HepG2 (cell line): ENCODE data around the gene OR14A16. TPM values are rescaled to one million over a fixed set of nuclear protein-coding genes. Genes with fewer than 3 reads are reported as not detected.

Experiments
- ATAC-seq: fragments of 200-7000 bp; cut with Tn5 transposase; 3 replicates; pipeline ENCODE4 v1.9.1; 2020; ENCODE audit warnings: mild to moderate bottlenecking, moderate library complexity
- BruUV-seq: library from RNA; stranded (reverse); fragments of 400-500 nt; replicated peaks from 2 replicates; lab custom pipeline; 2021; lab: Mats Ljungman, UMichigan
- CTCF ChIA-PET: fragments of 300-600 bp; formaldehyde crosslinking; extraction: SDS; loops from one replicate; lab custom pipeline; 2021; ENCODE audit warnings: low total read pairs, inconsistent platforms, low intra/inter-chr PET ratio; lab: Yijun Ruan, JAX
- POLR2A ChIA-PET: fragments of 350-600 bp; sonication (Branson Sonifier 250); formaldehyde crosslinking; loops from one replicate; lab custom pipeline; 2020; ENCODE audit warnings: antibody characterized with exemption, inconsistent platforms; lab: Yijun Ruan, JAX
- DNase-seq: peaks from one replicate; pipeline ENCODE4 v3.0.0-alpha.2; 2015; ENCODE audit warnings: low spot score
- FAIRE-seq: peaks from 3 replicates; lab custom pipeline; 2011; peaks lifted over from hg19 to GRCh38; lab: Jason Lieb, UNC
- H2AFZ ChIP-seq: one replicate; pipeline ENCODE4 v1.6.1; 2011; ENCODE audit warnings: low read length, inconsistent platforms
- H3K27ac ChIP-seq: fragments of 300-600 bp; 3 replicates; pipeline ENCODE4 v1.8.0; 2011; ENCODE audit warnings: mixed run types, mild to moderate bottlenecking, mixed read lengths, low read length, inconsistent platforms; ENCODE audit not compliant: insufficient read depth; ENCODE audit errors: extremely low read length
- H3K27me3 ChIP-seq, 2 experiments: fragments of 200-600 bp in 1 of 2; 2 replicates in 1 of 2; 3 replicates in 1 of 2; pipeline versions ENCODE4 v1.6.0 to v1.8.0; 2011; ENCODE audit warnings: low read length in 2 of 2, mild to moderate bottlenecking in 2 of 2, moderate library complexity in 2 of 2, inconsistent platforms in 1 of 2; ENCODE audit not compliant: insufficient read depth in 2 of 2, control insufficient read depth in 1 of 2
- H3K36me3 ChIP-seq, 2 experiments: fragments of 200-600 bp in 1 of 2; replicated peaks in 1 of 2; 2 replicates in 1 of 2; 3 replicates in 1 of 2; pipeline versions ENCODE4 v1.5.1 to v1.8.0; 2011; ENCODE audit warnings: low read length in 2 of 2, inconsistent platforms in 1 of 2; ENCODE audit not compliant: insufficient read depth in 2 of 2, control insufficient read depth in 1 of 2
- H3K4me1 ChIP-seq: 2 replicates; pipeline ENCODE4 v1.5.1; 2012; ENCODE audit warnings: low read length, inconsistent platforms; ENCODE audit not compliant: insufficient read depth
- H3K4me2 ChIP-seq: 2 replicates; pipeline ENCODE4 v1.6.0; 2011; ENCODE audit warnings: low read depth, low read length, inconsistent platforms
- H3K4me3 ChIP-seq, 3 experiments: fragments of 200-600 bp in 1 of 3; sonication (generic), shearing (Covaris generic) in 1 of 3; replicated peaks in 1 of 3; 2 replicates each; pipeline ENCODE4 v1.5.1; 2011 to 2016; ENCODE audit warnings: low read length in 3 of 3, inconsistent platforms in 2 of 3, low read depth in 2 of 3, mild to moderate bottlenecking in 2 of 3, control low read depth in 1 of 3, mixed read lengths in 1 of 3; ENCODE audit not compliant: insufficient read depth in 1 of 3
- H3K79me2 ChIP-seq: one replicate; pipeline ENCODE4 v1.6.1; 2011; ENCODE audit warnings: low read length, inconsistent platforms; ENCODE audit not compliant: insufficient read depth
- H3K9ac ChIP-seq: 2 replicates; pipeline ENCODE4 v1.6.0; 2011; ENCODE audit warnings: mild to moderate bottlenecking, low read depth, low read length, inconsistent platforms; ENCODE audit not compliant: insufficient read depth
- H3K9me3 ChIP-seq: 2 replicates; pipeline ENCODE4 v1.5.1; 2012; ENCODE audit warnings: mild to moderate bottlenecking, low read length
- H4K20me1 ChIP-seq: 2 replicates; pipeline ENCODE4 v1.6.0; 2011; ENCODE audit warnings: inconsistent platforms, mild to moderate bottlenecking, low read length, moderate library complexity; ENCODE audit not compliant: insufficient read depth
- KDM1A ChIP-seq: IDR thresholded peaks from 2 replicates; pipeline ENCODE4 v1.6.1; 2016; ENCODE audit warnings: missing compliant biosample characterization
- MAFF ChIP-seq: IDR thresholded peaks from 2 replicates; pipeline ENCODE4 v1.6.1; 2011; ENCODE audit warnings: low read depth, low read length, improper control_type of control experiment
- MAFK ChIP-seq, 2 experiments: IDR thresholded peaks in 1 of 2; conservative IDR thresholded peaks in 1 of 2; 2 replicates each; pipeline ENCODE4 v1.6.1; 2011; ENCODE audit warnings: improper control_type of control experiment in 2 of 2, low read length in 2 of 2
- TRAFD1 ChIP-seq: sonication (generic); formaldehyde crosslinking; IDR thresholded peaks from 2 replicates; pipeline ENCODE4 v1.5.1; 2020; ENCODE audit warnings: missing genetic modification reagents, mild to moderate bottlenecking, borderline replicate concordance
- in situ Hi-C: cut with HindIII; loops from 2 replicates; pipeline ENCODE4 v1.10.0; 2017; ENCODE audit warnings: low pct_unique_long_range_greater_than_20kb; ENCODE audit not compliant: extremely low pct_ligation_motif_present
- intact Hi-C: fragments of 100-400 bp; cut with micrococcal nuclease; formaldehyde crosslinking; loops from one replicate; pipeline ENCODE4 v1.10.0; 2022; ENCODE audit not compliant: unreplicated experiment
- polyA plus RNA-seq, 8 experiments: library from polyadenylated mRNA; depleted of rRNA in 3 of 8; stranded (reverse) in 7 of 8; unstranded in 1 of 8; fragments of >200 nt; fragmentation: Illumina TruSeq in 4 of 8; extraction: Trizol in 4 of 8; gene quantifications; 2 replicates each; pipeline versions ENCODE4 v1.2.1 to v1.2.3, GENCODE V29; 2011 to 2016; ENCODE audit warnings: low read depth in 4 of 8, missing spikeins in 1 of 8, mixed read lengths in 1 of 8; ENCODE audit not compliant: insufficient read depth in 1 of 8
- total RNA-seq, 5 experiments: library from RNA; depleted of rRNA; stranded (reverse); fragments of >200 nt; fragmentation: Illumina TruSeq; extraction: Trizol; gene quantifications; 2 replicates each; pipeline ENCODE4 v1.2.3, GENCODE V29; 2016; ENCODE audit warnings: low read depth in 1 of 5

The OR14A16 gene
- total and polyA plus RNA-seq, 2 of the 13 experiments (the other 11 are each of a cell fraction or from before 2014, with no cell fraction given), result not detected

- H3K27me3 ChIP-seq, result no peaks in the 10 kb centered on the region
- in situ Hi-C loops (no loop called here), intact Hi-C loops (no loop called here)
- DNase-seq (no peak), FAIRE-seq (no peak), ATAC-seq (no peak)
- ChIA-PET CTCF (no interaction called here), POLR2A (no interaction called here)
- no TSS peak for BruUV-seq
- no peak overlapping the region for H3K9ac ChIP-seq
- no peak overlapping the region for H3K4me2 ChIP-seq
- no peak overlapping the region for H3K4me3 ChIP-seq
- peaks cover 72% of the 10 kb centered on the region for H3K9me3 ChIP-seq
- no peak overlapping the region for H3K27ac ChIP-seq
- H2AFZ ChIP-seq, result no peak overlapping the region
- no peaks in the 10 kb centered on the region for H3K79me2 ChIP-seq
- no peak for TF ChIP-seq TRAFD1 (CRISPR knock-in tag)
- peak; percentile 93 for TF ChIP-seq MAFF
- no peak for TF ChIP-seq KDM1A (CRISPR knock-in tag)
- peak; percentile 91 to 98 for TF ChIP-seq MAFK (conservative IDR thresholded peaks at IDR 0.05 in 1 of 2, IDR thresholded peaks at IDR 0.05 in 1 of 2; ENCODE audit: low read length in 2 of 2)
- no peaks in the 10 kb centered on the region for H3K4me1 ChIP-seq
- no peaks in the 10 kb centered on the region for H3K36me3 ChIP-seq
- H4K20me1 ChIP-seq, result no peaks in the 10 kb centered on the region
Measured at GRCh38 chr1:247769603-247770002, 54.3 kb downstream of the OR14A16 start.

Other genes with a start within 250 kb of the OR14A16 start
- gene OR2G2, start 235.8 kb downstream of the OR14A16 start, total RNA-seq (2016; rRNA removed; fragmentation: Illumina TruSeq; extraction: Trizol), result not detected in 2 replicates
- not detected in 2 replicates for gene OR2G2, start 235.8 kb downstream of the OR14A16 start, polyA plus RNA-seq (2011; rRNA removed)
- not detected in 2 replicates for gene OR2G3, start 218.5 kb downstream of the OR14A16 start, total RNA-seq (2016; rRNA removed; fragmentation: Illumina TruSeq; extraction: Trizol)
- gene OR2G3, start 218.5 kb downstream of the OR14A16 start, polyA plus RNA-seq (2011; rRNA removed), result not detected in 2 replicates
- gene OR13G1, start 144.4 kb downstream of the OR14A16 start, total RNA-seq (2016; rRNA removed; fragmentation: Illumina TruSeq; extraction: Trizol), result not detected in 2 replicates
- not detected in 2 replicates for gene OR13G1, start 144.4 kb downstream of the OR14A16 start, polyA plus RNA-seq (2011; rRNA removed)
- gene OR6F1, start 107.5 kb downstream of the OR14A16 start, total RNA-seq (2016; rRNA removed; fragmentation: Illumina TruSeq; extraction: Trizol), result not detected in 2 replicates
- not detected in 2 replicates for gene OR6F1, start 107.5 kb downstream of the OR14A16 start, polyA plus RNA-seq (2011; rRNA removed)
- gene OR14K1, start 85.5 kb downstream of the OR14A16 start, total RNA-seq (2016; rRNA removed; fragmentation: Illumina TruSeq; extraction: Trizol), result not detected in 2 replicates
- gene OR14K1, start 85.5 kb downstream of the OR14A16 start, polyA plus RNA-seq (2011; rRNA removed), result not detected in 2 replicates
- gene OR14A2, start 76.0 kb downstream of the OR14A16 start, total RNA-seq (2016; rRNA removed; fragmentation: Illumina TruSeq; extraction: Trizol), result not detected in 2 replicates
- gene OR14A2, start 76.0 kb downstream of the OR14A16 start, polyA plus RNA-seq (2011; rRNA removed), result not detected in 2 replicates
- gene OR1C1, start 63.6 kb downstream of the OR14A16 start, total RNA-seq (2016; rRNA removed; fragmentation: Illumina TruSeq; extraction: Trizol), result not detected in 2 replicates
- not detected in 2 replicates for gene OR1C1, start 63.6 kb downstream of the OR14A16 start, polyA plus RNA-seq (2011; rRNA removed)
- gene OR11L1, start 17.8 kb upstream of the OR14A16 start, total RNA-seq (2016; rRNA removed; fragmentation: Illumina TruSeq; extraction: Trizol), result not detected in 2 replicates
- not detected in 2 replicates for gene OR11L1, start 17.8 kb upstream of the OR14A16 start, polyA plus RNA-seq (2011; rRNA removed)
- not detected in 2 replicates for gene TRIM58, start 33.1 kb upstream of the OR14A16 start, total RNA-seq (2016; rRNA removed; fragmentation: Illumina TruSeq; extraction: Trizol)
- not detected in 2 replicates for gene TRIM58, start 33.1 kb upstream of the OR14A16 start, polyA plus RNA-seq (2011; rRNA removed)
- gene OR2W3, start 71.5 kb upstream of the OR14A16 start, total RNA-seq (2016; rRNA removed; fragmentation: Illumina TruSeq; extraction: Trizol), result not detected in 2 replicates
- not detected in 2 replicates for gene OR2W3, start 71.5 kb upstream of the OR14A16 start, polyA plus RNA-seq (2011; rRNA removed)
- gene OR2T8, start 96.1 kb upstream of the OR14A16 start, total RNA-seq (2016; rRNA removed; fragmentation: Illumina TruSeq; extraction: Trizol), result not detected in 2 replicates
- not detected in 2 replicates for gene OR2T8, start 96.1 kb upstream of the OR14A16 start, polyA plus RNA-seq (2011; rRNA removed)
- gene OR2AJ1, start 100.8 kb upstream of the OR14A16 start, total RNA-seq (2016; rRNA removed; fragmentation: Illumina TruSeq; extraction: Trizol), result not detected in 2 replicates
- gene OR2AJ1, start 100.8 kb upstream of the OR14A16 start, polyA plus RNA-seq (2011; rRNA removed), result not detected in 2 replicates
- not detected in 2 replicates for gene OR2L8, start 124.7 kb upstream of the OR14A16 start, total RNA-seq (2016; rRNA removed; fragmentation: Illumina TruSeq; extraction: Trizol)
- gene OR2L8, start 124.7 kb upstream of the OR14A16 start, polyA plus RNA-seq (2011; rRNA removed), result not detected in 2 replicates
- not detected in 2 replicates for gene OR2AK2, start 141.1 kb upstream of the OR14A16 start, total RNA-seq (2016; rRNA removed; fragmentation: Illumina TruSeq; extraction: Trizol)
- not detected in 2 replicates for gene OR2AK2, start 141.1 kb upstream of the OR14A16 start, polyA plus RNA-seq (2011; rRNA removed)
- not detected in 2 replicates for gene OR2L5, start 189.5 kb upstream of the OR14A16 start, total RNA-seq (2016; rRNA removed; fragmentation: Illumina TruSeq; extraction: Trizol)
- gene OR2L5, start 189.5 kb upstream of the OR14A16 start, polyA plus RNA-seq (2011; rRNA removed), result not detected in 2 replicates
- not detected in 2 replicates for gene OR2L2, start 206.0 kb upstream of the OR14A16 start, total RNA-seq (2016; rRNA removed; fragmentation: Illumina TruSeq; extraction: Trizol)
- not detected in 2 replicates for gene OR2L2, start 206.0 kb upstream of the OR14A16 start, polyA plus RNA-seq (2011; rRNA removed)
- gene OR2L3, start 222.7 kb upstream of the OR14A16 start, total RNA-seq (2016; rRNA removed; fragmentation: Illumina TruSeq; extraction: Trizol), result not detected in 2 replicates
- not detected in 2 replicates for gene OR2L3, start 222.7 kb upstream of the OR14A16 start, polyA plus RNA-seq (2011; rRNA removed)